Activated naive CD4-positive, alpha-beta T cell treated with anti-CD3 and anti-CD28 coated beads, Interleukin-2, amount 50 U/mL, for 24 hours (primary cell): ENCODE data around the gene CEP192.
A peak's percentile ranks its signal among the peaks of the same experiment; 100 is the strongest.

Source experiments
- H3K27ac Mint-ChIP-seq: one replicate; pipeline ENCODE4 v1.8.0; 2021; ENCODE audit warnings: mild to moderate bottlenecking, mixed read lengths
- H3K27me3 Mint-ChIP-seq: one replicate; pipeline ENCODE4 v1.8.0; 2021; ENCODE audit warnings: mixed read lengths
- H3K36me3 Mint-ChIP-seq: one replicate; pipeline ENCODE4 v1.8.0; 2021; ENCODE audit warnings: mixed read lengths
- H3K4me1 Mint-ChIP-seq: one replicate; pipeline ENCODE4 v1.8.0; 2021; ENCODE audit warnings: mixed read lengths
- H3K4me3 Mint-ChIP-seq: one replicate; pipeline ENCODE4 v1.8.0; 2021; ENCODE audit warnings: mild to moderate bottlenecking, mixed read lengths
- H3K9me3 Mint-ChIP-seq: one replicate; pipeline ENCODE4 v1.8.0; 2021; ENCODE audit warnings: mixed read lengths

CEP192 gene

GRCh38 chr18:13100942-13101658, 109.9 kb downstream of the CEP192 start:
- no peaks in the 10 kb centered on the region for H3K27me3 Mint-ChIP-seq
- no peaks in the 10 kb centered on the region for H3K9me3 Mint-ChIP-seq
- peaks cover 34% of the 10 kb centered on the region for H3K36me3 Mint-ChIP-seq
- H3K27ac Mint-ChIP-seq, result peak overlapping the region; percentile 23
- no peaks in the 10 kb centered on the region for H3K4me1 Mint-ChIP-seq
- H3K4me3 Mint-ChIP-seq, result no peak overlapping the region

GRCh38 chr18:13101659-13102197, 110.6 kb downstream of the CEP192 start:
- H3K4me1 Mint-ChIP-seq, result no peaks in the 10 kb centered on the region
- H3K27ac Mint-ChIP-seq, result no peak overlapping the region
- H3K9me3 Mint-ChIP-seq, result no peaks in the 10 kb centered on the region
- no peak overlapping the region for H3K4me3 Mint-ChIP-seq
- H3K36me3 Mint-ChIP-seq, result peaks cover 37% of the 10 kb centered on the region
- no peaks in the 10 kb centered on the region for H3K27me3 Mint-ChIP-seq

GRCh38 chr18:13103366-13103765, 112.2 kb downstream of the CEP192 start:
- H3K36me3 Mint-ChIP-seq, result peaks cover 49% of the 10 kb centered on the region
- H3K4me3 Mint-ChIP-seq, result no peak overlapping the region
- no peaks in the 10 kb centered on the region for H3K4me1 Mint-ChIP-seq
- no peaks in the 10 kb centered on the region for H3K9me3 Mint-ChIP-seq
- H3K27me3 Mint-ChIP-seq, result no peaks in the 10 kb centered on the region
- no peak overlapping the region for H3K27ac Mint-ChIP-seq

GRCh38 chr18:13105059-13105458, 113.9 kb downstream of the CEP192 start:
- no peak overlapping the region for H3K4me3 Mint-ChIP-seq
- no peak overlapping the region for H3K27ac Mint-ChIP-seq
- no peaks in the 10 kb centered on the region for H3K27me3 Mint-ChIP-seq
- no peaks in the 10 kb centered on the region for H3K4me1 Mint-ChIP-seq
- no peaks in the 10 kb centered on the region for H3K9me3 Mint-ChIP-seq
- peaks cover 52% of the 10 kb centered on the region for H3K36me3 Mint-ChIP-seq

- no peaks in the 10 kb centered on the region for H3K4me1 Mint-ChIP-seq
- no peaks in the 10 kb centered on the region for H3K9me3 Mint-ChIP-seq
- no peak overlapping the region for H3K27ac Mint-ChIP-seq
- no peak overlapping the region for H3K4me3 Mint-ChIP-seq
- H3K36me3 Mint-ChIP-seq, result peaks cover 48% of the 10 kb centered on the region
- H3K27me3 Mint-ChIP-seq, result no peaks in the 10 kb centered on the region
Measured at GRCh38 chr18:13107074-13107473, 115.9 kb downstream of the CEP192 start.

GRCh38 chr18:13108330-13108729, 117.2 kb downstream of the CEP192 start:
- Mint-ChIP-seq H3K4me1 (no peaks in the 10 kb centered on the region), H3K9me3 (no peaks in the 10 kb centered on the region), H3K27me3 (no peaks in the 10 kb centered on the region), H3K4me3 (no peak overlapping the region), H3K36me3 (peaks cover 38% of the 10 kb centered on the region), H3K27ac (no peak overlapping the region)

GRCh38 chr18:13110559-13110958, 119.4 kb downstream of the CEP192 start:
- H3K9me3 Mint-ChIP-seq, result no peaks in the 10 kb centered on the region
- H3K27ac Mint-ChIP-seq, result no peak overlapping the region
- no peak overlapping the region for H3K4me3 Mint-ChIP-seq
- H3K27me3 Mint-ChIP-seq, result no peaks in the 10 kb centered on the region
- H3K36me3 Mint-ChIP-seq, result peaks cover 33% of the 10 kb centered on the region
- H3K4me1 Mint-ChIP-seq, result no peaks in the 10 kb centered on the region

- Mint-ChIP-seq H3K9me3 (no peaks in the 10 kb centered on the region), H3K27me3 (no peaks in the 10 kb centered on the region), H3K4me3 (no peak overlapping the region), H3K36me3 (peaks cover 16% of the 10 kb centered on the region), H3K27ac (no peak overlapping the region), H3K4me1 (no peaks in the 10 kb centered on the region)
Measured at GRCh38 chr18:13112982-13113381, 121.8 kb downstream of the CEP192 start.

GRCh38 chr18:13120255-13120654, 129.1 kb downstream of the CEP192 start:
- no peak overlapping the region for H3K4me3 Mint-ChIP-seq
- H3K27me3 Mint-ChIP-seq, result no peaks in the 10 kb centered on the region
- no peaks in the 10 kb centered on the region for H3K4me1 Mint-ChIP-seq
- H3K9me3 Mint-ChIP-seq, result no peaks in the 10 kb centered on the region
- H3K36me3 Mint-ChIP-seq, result peaks cover 10% of the 10 kb centered on the region
- H3K27ac Mint-ChIP-seq, result no peak overlapping the region

- no peaks in the 10 kb centered on the region for H3K4me1 Mint-ChIP-seq
- H3K9me3 Mint-ChIP-seq, result no peaks in the 10 kb centered on the region
- H3K27ac Mint-ChIP-seq, result no peak overlapping the region
- no peaks in the 10 kb centered on the region for H3K27me3 Mint-ChIP-seq
- H3K36me3 Mint-ChIP-seq, result peaks cover 9% of the 10 kb centered on the region
- no peak overlapping the region for H3K4me3 Mint-ChIP-seq
Measured at GRCh38 chr18:13120983-13121441, 129.8 kb downstream of the CEP192 start.

- Mint-ChIP-seq H3K4me1 (no peaks in the 10 kb centered on the region), H3K4me3 (no peak overlapping the region)
Measured at GRCh38 chr18:13124411-13124810, 133.2 kb downstream of the CEP192 start.

GRCh38 chr18:13125191-13125590, 134.0 kb downstream of the CEP192 start:
- no peaks in the 10 kb centered on the region for H3K27me3 Mint-ChIP-seq
- H3K27ac Mint-ChIP-seq, result peak overlapping the region; percentile 65
- no peaks in the 10 kb centered on the region for H3K36me3 Mint-ChIP-seq
- H3K9me3 Mint-ChIP-seq, result no peaks in the 10 kb centered on the region
- peaks cover 5% of the 10 kb centered on the region for H3K4me1 Mint-ChIP-seq
- no peak overlapping the region for H3K4me3 Mint-ChIP-seq

More at GRCh38 chr18:13124411-13124810, 133.2 kb downstream of the CEP192 start:
- no peak overlapping the region for H3K27ac Mint-ChIP-seq
- H3K9me3 Mint-ChIP-seq, result no peaks in the 10 kb centered on the region
- H3K27me3 Mint-ChIP-seq, result no peaks in the 10 kb centered on the region
- no peaks in the 10 kb centered on the region for H3K36me3 Mint-ChIP-seq

GRCh38 chr18:13126966-13127598, 135.9 kb downstream of the CEP192 start:
- Mint-ChIP-seq H3K4me3 (no peak overlapping the region), H3K4me1 (peaks cover 7% of the 10 kb centered on the region), H3K27me3 (no peaks in the 10 kb centered on the region), H3K9me3 (no peaks in the 10 kb centered on the region), H3K36me3 (no peaks in the 10 kb centered on the region), H3K27ac (no peak overlapping the region)

- H3K36me3 Mint-ChIP-seq, result no peaks in the 10 kb centered on the region
- peaks cover 18% of the 10 kb centered on the region for H3K4me1 Mint-ChIP-seq
- H3K4me3 Mint-ChIP-seq, result no peak overlapping the region
- no peaks in the 10 kb centered on the region for H3K9me3 Mint-ChIP-seq
- H3K27ac Mint-ChIP-seq, result peak overlapping the region; percentile 68
- H3K27me3 Mint-ChIP-seq, result no peaks in the 10 kb centered on the region
Measured at GRCh38 chr18:13131283-13131682, 140.1 kb downstream of the CEP192 start.

- Mint-ChIP-seq H3K36me3 (no peaks in the 10 kb centered on the region), H3K4me3 (peak overlapping the region; percentile 37), H3K27me3 (no peaks in the 10 kb centered on the region), H3K9me3 (no peaks in the 10 kb centered on the region), H3K27ac (no peak overlapping the region), H3K4me1 (peaks cover 33% of the 10 kb centered on the region)
Measured at GRCh38 chr18:13134551-13135401, 143.6 kb downstream of the CEP192 start.
